Stimulated activated CD4-positive, alpha-beta T cell treated with anti-CD3 and anti-CD28 coated beads, Interleukin-4, amount 100 ng/mL, for 24 hours (primary cell): ENCODE data around the gene PHTF1.

Experiments
- DNase-seq: peaks from one replicate; pipeline ENCODE4 v3.0.0-alpha.2; 2020

The PHTF1 gene

GRCh38 chr1:113662101-113662500 lies 97.2 kb downstream of the PHTF1 start:
- no peak for DNase-seq

- DNase-seq = no peak
Observed at GRCh38 chr1:113660088-113660487, 99.2 kb downstream of the PHTF1 start.

GRCh38 chr1:113659556-113659955 lies 99.7 kb downstream of the PHTF1 start:
- no peak for DNase-seq

- DNase-seq = no peak
Observed at GRCh38 chr1:113659035-113659434, 100.3 kb downstream of the PHTF1 start.

GRCh38 chr1:113657556-113658063 lies 101.7 kb downstream of the PHTF1 start:
- DNase-seq = no peak

GRCh38 chr1:113657126-113657525 lies 102.2 kb downstream of the PHTF1 start:
- DNase-seq = no peak

- no peak for DNase-seq
Observed at GRCh38 chr1:113654883-113655282, 104.4 kb downstream of the PHTF1 start.

GRCh38 chr1:113653741-113654140 lies 105.5 kb downstream of the PHTF1 start:
- no peak for DNase-seq

- DNase-seq = no peak
Observed at GRCh38 chr1:113652771-113653170, 106.5 kb downstream of the PHTF1 start.

GRCh38 chr1:113648478-113648877 lies 110.8 kb downstream of the PHTF1 start:
- no peak for DNase-seq

GRCh38 chr1:113647164-113647563 lies 112.1 kb downstream of the PHTF1 start:
- no peak for DNase-seq
